Left lung (tissue), 10 donors: ENCODE data around the gene TNFRSF18. TPM values are rescaled to one million over a fixed set of nuclear protein-coding genes. Genes with fewer than 3 reads are reported as not detected.

Experiments used
- ATAC-seq: fragments of 200-7000 bp; cut with Tn5 transposase; one replicate; pipeline ENCODE4 v1.9.1; 2020; ENCODE audit warnings: moderate library complexity
- DNase-seq, 4 donors: peaks; one replicate each; pipeline ENCODE4 v3.0.0-alpha.2; 2013 to 2020
- H3K27ac ChIP-seq, 2 donors: fragments of 200-600 bp; sonication (generic) in 1 of 2; one replicate each; pipeline versions ENCODE4 v1.5.0 to v1.8.0; 2020 to 2021
- H3K27me3 ChIP-seq, 2 donors: fragments of 200-600 bp; sonication (generic) in 1 of 2; one replicate each; pipeline versions ENCODE4 v1.5.0 to v1.8.0; 2020 to 2021
- H3K36me3 ChIP-seq, 2 donors: fragments of 200-600 bp; sonication (generic) in 1 of 2; one replicate each; pipeline versions ENCODE4 v1.5.0 to v1.8.0; 2020 to 2021
- H3K4me1 ChIP-seq, 2 donors: fragments of 200-600 bp; one replicate each; pipeline ENCODE4 v1.8.0; 2021
- H3K4me3 ChIP-seq, 2 donors: fragments of 200-600 bp; sonication (generic) in 1 of 2; one replicate each; pipeline versions ENCODE4 v1.5.0 to v1.8.0; 2020 to 2021; ENCODE audit warnings: mild to moderate bottlenecking in 1 of 2
- H3K9me3 ChIP-seq, 2 donors: fragments of 200-600 bp; sonication (generic) in 1 of 2; one replicate each; pipeline versions ENCODE4 v1.5.0 to v1.8.0; 2020 to 2021
- intact Hi-C, 2 donors: fragments of 100-400 bp; cut with DNase I; formaldehyde crosslinking; loops; one replicate each; pipeline versions ENCODE4 v1.11.2 to v1.14.2; 2022
- polyA plus RNA-seq, 6 donors: library from polyadenylated mRNA; unstranded; fragments of 120-200 nt; gene quantifications; one replicate each; pipeline ENCODE4 v1.2.1, GENCODE V29; 2013; ENCODE audit not compliant: insufficient read length in 6 of 6
- total RNA-seq, 2 donors: library from RNA; stranded (reverse); fragmentation: NEBNext Ultra II Directional; extraction: Animal tissue kit (Norgen Biotek cat#: 25700); gene quantifications; one replicate each; pipeline ENCODE4 v1.2.1, GENCODE V29; 2021
- TF ChIP-seq, protein P1 (sequence below), 2 donors: fragments of 200-600 bp; sonication (generic) in 1 of 2; IDR thresholded peaks; one replicate each; pipeline versions ENCODE4 v1.5.0 to v1.8.0; 2021; ENCODE audit warnings: antibody characterized with exemption in 2 of 2
- donor health status: DM: no; HTN: yes; CAD: no.
- donor health status: DM: no; HTN: no; CAD: no.

Gene TNFRSF18
- total and polyA plus RNA-seq, 8 donors: 0.38 to 1.3 (median 0.62) TPM

GRCh38 chr1:1243807-1244191 lies 37.4 kb upstream of the TNFRSF18 start:
- Histone ChIP-seq H3K4me1 (peaks cover 0 to 11% of the 10 kb centered on the region in 2 donors), H3K36me3 (no peaks in the 10 kb centered on the region), H3K27ac (no peak overlapping the region), H3K9me3 (no peaks in the 10 kb centered on the region), H3K4me3 (no peak overlapping the region), H3K27me3 (peaks cover 27 to 82% of the 10 kb centered on the region in 2 donors)
- TF ChIP-seq, protein P1, sequence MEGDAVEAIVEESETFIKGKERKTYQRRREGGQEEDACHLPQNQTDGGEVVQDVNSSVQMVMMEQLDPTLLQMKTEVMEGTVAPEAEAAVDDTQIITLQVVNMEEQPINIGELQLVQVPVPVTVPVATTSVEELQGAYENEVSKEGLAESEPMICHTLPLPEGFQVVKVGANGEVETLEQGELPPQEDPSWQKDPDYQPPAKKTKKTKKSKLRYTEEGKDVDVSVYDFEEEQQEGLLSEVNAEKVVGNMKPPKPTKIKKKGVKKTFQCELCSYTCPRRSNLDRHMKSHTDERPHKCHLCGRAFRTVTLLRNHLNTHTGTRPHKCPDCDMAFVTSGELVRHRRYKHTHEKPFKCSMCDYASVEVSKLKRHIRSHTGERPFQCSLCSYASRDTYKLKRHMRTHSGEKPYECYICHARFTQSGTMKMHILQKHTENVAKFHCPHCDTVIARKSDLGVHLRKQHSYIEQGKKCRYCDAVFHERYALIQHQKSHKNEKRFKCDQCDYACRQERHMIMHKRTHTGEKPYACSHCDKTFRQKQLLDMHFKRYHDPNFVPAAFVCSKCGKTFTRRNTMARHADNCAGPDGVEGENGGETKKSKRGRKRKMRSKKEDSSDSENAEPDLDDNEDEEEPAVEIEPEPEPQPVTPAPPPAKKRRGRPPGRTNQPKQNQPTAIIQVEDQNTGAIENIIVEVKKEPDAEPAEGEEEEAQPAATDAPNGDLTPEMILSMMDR (IDR thresholded peaks at IDR 0.05): no peak
- intact Hi-C loops: loop anchor here in 1 of 2 donors (10.0 kb wide), 1 partner anchor 119 kb away; no protein-coding TSS in a partner anchor
- DNase-seq: no peak
- no peak for ATAC-seq

GRCh38 chr1:1243266-1243660 lies 36.9 kb upstream of the TNFRSF18 start:
- peaks cover 33 to 84% of the 10 kb centered on the region in 2 donors for H3K27me3 ChIP-seq
- peaks cover 0 to 11% of the 10 kb centered on the region in 2 donors for H3K4me1 ChIP-seq
- DNase-seq (no peak), ATAC-seq (no peak)
- H3K36me3 ChIP-seq: no peaks in the 10 kb centered on the region
- TF ChIP-seq, protein P1 (IDR thresholded peaks at IDR 0.05): no peak
- no peak overlapping the region for H3K4me3 ChIP-seq
- intact Hi-C loops: loop anchor here in 1 of 2 donors (10.0 kb wide), 1 partner anchor 118 kb away; no protein-coding TSS in a partner anchor
- no peaks in the 10 kb centered on the region for H3K9me3 ChIP-seq
- no peak overlapping the region for H3K27ac ChIP-seq

DNA sequence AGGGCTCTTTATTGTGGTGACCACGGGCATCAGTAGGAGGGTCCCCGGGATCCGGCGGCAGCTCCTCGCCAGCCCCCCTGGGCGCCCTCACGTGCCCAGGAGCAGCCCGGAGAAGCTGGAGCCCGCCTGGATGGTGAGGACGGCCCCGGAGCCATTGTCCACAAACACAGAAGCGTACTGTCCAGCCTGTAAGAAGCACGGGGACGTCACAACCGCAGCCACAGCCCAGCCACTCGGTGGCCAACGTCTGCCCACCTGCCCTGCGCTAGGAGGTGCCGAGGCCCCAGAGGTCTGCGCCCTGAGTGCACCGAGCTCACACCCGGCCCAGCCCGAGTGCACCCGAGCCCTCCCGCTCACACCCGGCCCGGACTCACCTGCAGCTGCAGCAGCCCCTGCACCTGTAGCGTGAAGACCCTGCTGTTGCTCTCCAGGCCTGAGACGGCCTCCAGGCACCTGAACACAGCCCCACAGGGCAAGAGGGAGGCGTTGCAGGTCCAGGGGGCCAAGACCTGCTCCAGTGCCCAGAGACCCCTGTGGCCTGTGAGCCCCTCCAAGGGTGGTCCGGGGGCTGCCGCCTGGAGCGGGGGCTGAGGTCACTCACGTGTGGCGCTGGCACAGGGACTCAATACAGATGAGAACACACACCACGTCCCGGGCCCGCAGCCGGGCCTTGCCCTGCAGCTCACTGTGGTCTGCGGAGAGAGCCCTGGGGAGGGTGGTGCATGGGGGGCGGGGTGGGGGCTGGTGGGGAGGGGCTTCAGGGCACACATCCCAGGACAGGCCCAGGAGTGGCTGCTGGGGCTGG lies 36.3 kb upstream of the TNFRSF18 start:
- TF ChIP-seq, protein P1 (IDR thresholded peaks at IDR 0.05): no peak
- Histone ChIP-seq H3K9me3 (no peaks in the 10 kb centered on the region), H3K27me3 (peaks cover 38 to 84% of the 10 kb centered on the region in 2 donors), H3K4me1 (peaks cover 0 to 11% of the 10 kb centered on the region in 2 donors), H3K27ac (no peak overlapping the region), H3K4me3 (no peak overlapping the region), H3K36me3 (no peaks in the 10 kb centered on the region)
- DNase-seq: no peak
- intact Hi-C loops: loop anchor here in 1 of 2 donors (10.0 kb wide), 1 partner anchor 118 kb away; no protein-coding TSS in a partner anchor
- no peak for ATAC-seq

- peaks cover 0 to 10% of the 10 kb centered on the region in 2 donors for H3K4me1 ChIP-seq
- intact Hi-C loops: loop anchor here in 1 of 2 donors (10.0 kb wide), 1 partner anchor 117 kb away; no protein-coding TSS in a partner anchor
- no peaks in the 10 kb centered on the region for H3K36me3 ChIP-seq
- H3K4me3 ChIP-seq: no peak overlapping the region
- H3K27ac ChIP-seq: no peak overlapping the region
- DNase-seq (no peak), ATAC-seq (no peak)
- TF ChIP-seq, protein P1 (IDR thresholded peaks at IDR 0.05): no peak
- no peaks in the 10 kb centered on the region for H3K9me3 ChIP-seq
- H3K27me3 ChIP-seq: peaks cover 37 to 84% of the 10 kb centered on the region in 2 donors
Measured at GRCh38 chr1:1241588-1242219, 35.3 kb upstream of the TNFRSF18 start.
